ENCODE data around the gene GALNT18.

The GALNT18 gene

DNA sequence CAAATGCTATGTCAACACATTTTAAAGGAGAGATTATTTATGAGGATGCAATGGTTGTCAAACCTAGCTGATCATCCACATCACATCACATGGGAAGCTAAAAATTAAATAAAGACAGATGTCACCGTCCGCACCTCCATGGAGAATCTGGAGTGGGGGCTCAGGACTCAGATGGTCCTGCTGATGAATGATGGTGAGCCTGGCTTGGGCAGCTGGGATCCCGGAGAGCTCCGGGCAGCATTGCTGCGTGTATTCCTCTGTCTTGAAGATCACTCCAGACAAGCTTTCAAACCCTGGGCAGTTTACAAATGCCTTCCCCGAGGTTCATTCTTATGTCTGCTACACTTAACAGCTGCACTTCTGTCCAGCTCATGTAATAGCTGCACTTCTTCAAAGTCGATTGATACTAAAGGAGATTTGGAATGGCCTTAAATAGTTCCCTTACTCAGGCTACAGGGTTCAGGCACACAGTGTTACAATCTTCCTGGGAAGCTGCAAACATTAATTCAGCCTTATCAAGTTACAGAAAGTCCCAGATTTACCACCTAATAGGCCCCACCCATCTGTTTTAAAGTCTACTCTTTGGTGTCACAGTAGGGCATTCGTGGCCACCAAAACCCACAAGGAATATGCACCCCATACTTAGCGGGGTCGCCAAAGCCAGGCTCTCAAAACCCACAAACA, 234.0 kb downstream of the GALNT18 start:
- no peak for TF ChIP-seq ZNF473 (tag by site-specific recombination; IDR thresholded peaks at IDR 0.05)
- TF ChIP-seq, protein P1, sequence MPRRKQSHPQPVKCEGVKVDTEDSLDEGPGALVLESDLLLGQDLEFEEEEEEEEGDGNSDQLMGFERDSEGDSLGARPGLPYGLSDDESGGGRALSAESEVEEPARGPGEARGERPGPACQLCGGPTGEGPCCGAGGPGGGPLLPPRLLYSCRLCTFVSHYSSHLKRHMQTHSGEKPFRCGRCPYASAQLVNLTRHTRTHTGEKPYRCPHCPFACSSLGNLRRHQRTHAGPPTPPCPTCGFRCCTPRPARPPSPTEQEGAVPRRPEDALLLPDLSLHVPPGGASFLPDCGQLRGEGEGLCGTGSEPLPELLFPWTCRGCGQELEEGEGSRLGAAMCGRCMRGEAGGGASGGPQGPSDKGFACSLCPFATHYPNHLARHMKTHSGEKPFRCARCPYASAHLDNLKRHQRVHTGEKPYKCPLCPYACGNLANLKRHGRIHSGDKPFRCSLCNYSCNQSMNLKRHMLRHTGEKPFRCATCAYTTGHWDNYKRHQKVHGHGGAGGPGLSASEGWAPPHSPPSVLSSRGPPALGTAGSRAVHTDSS (tag by site-specific recombination; IDR thresholded peaks at IDR 0.05): no peak
- TF ChIP-seq ZNF843 (tag by site-specific recombination; IDR thresholded peaks at IDR 0.05): no peak
- TF ChIP-seq ZNF624 (tag by site-specific recombination; IDR thresholded peaks at IDR 0.05): no peak
- no peak for TF ChIP-seq KLF16 (tag by site-specific recombination; IDR thresholded peaks at IDR 0.05)
- TF ChIP-seq HIC1 (tag by site-specific recombination; IDR thresholded peaks at IDR 0.05): no peak
- TF ChIP-seq ZNF670 (tag by site-specific recombination; IDR thresholded peaks at IDR 0.05; ENCODE audit: low read depth): no peak
- TF ChIP-seq, protein P2, sequence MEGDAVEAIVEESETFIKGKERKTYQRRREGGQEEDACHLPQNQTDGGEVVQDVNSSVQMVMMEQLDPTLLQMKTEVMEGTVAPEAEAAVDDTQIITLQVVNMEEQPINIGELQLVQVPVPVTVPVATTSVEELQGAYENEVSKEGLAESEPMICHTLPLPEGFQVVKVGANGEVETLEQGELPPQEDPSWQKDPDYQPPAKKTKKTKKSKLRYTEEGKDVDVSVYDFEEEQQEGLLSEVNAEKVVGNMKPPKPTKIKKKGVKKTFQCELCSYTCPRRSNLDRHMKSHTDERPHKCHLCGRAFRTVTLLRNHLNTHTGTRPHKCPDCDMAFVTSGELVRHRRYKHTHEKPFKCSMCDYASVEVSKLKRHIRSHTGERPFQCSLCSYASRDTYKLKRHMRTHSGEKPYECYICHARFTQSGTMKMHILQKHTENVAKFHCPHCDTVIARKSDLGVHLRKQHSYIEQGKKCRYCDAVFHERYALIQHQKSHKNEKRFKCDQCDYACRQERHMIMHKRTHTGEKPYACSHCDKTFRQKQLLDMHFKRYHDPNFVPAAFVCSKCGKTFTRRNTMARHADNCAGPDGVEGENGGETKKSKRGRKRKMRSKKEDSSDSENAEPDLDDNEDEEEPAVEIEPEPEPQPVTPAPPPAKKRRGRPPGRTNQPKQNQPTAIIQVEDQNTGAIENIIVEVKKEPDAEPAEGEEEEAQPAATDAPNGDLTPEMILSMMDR (tag by site-specific recombination; IDR thresholded peaks at IDR 0.05): no peak
- TF ChIP-seq MEIS1 (CRISPR knock-in tag; IDR thresholded peaks at IDR 0.05; ENCODE audit: borderline replicate concordance): no peak
- TF ChIP-seq, protein P3, sequence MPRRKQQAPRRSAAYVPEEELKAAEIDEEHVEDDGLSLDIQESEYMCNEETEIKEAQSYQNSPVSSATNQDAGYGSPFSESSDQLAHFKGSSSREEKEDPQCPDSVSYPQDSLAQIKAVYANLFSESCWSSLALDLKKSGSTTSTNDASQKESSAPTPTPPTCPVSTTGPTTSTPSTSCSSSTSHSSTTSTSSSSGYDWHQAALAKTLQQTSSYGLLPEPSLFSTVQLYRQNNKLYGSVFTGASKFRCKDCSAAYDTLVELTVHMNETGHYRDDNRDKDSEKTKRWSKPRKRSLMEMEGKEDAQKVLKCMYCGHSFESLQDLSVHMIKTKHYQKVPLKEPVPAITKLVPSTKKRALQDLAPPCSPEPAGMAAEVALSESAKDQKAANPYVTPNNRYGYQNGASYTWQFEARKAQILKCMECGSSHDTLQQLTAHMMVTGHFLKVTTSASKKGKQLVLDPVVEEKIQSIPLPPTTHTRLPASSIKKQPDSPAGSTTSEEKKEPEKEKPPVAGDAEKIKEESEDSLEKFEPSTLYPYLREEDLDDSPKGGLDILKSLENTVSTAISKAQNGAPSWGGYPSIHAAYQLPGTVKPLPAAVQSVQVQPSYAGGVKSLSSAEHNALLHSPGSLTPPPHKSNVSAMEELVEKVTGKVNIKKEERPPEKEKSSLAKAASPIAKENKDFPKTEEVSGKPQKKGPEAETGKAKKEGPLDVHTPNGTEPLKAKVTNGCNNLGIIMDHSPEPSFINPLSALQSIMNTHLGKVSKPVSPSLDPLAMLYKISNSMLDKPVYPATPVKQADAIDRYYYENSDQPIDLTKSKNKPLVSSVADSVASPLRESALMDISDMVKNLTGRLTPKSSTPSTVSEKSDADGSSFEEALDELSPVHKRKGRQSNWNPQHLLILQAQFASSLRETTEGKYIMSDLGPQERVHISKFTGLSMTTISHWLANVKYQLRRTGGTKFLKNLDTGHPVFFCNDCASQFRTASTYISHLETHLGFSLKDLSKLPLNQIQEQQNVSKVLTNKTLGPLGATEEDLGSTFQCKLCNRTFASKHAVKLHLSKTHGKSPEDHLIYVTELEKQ (tag by site-specific recombination; IDR thresholded peaks at IDR 0.05; ENCODE audit: borderline replicate concordance): no peak
- no peak for TF ChIP-seq ZNF146 (tag by site-specific recombination; IDR thresholded peaks at IDR 0.05)
- no peak for TF ChIP-seq ZNF26 (tag by site-specific recombination; IDR thresholded peaks at IDR 0.05)
- CTCF ChIA-PET: interaction anchor here (0.5 kb wide), 1 partner anchor 12 kb away, joined by 3 read pairs; no protein-coding TSS in a partner anchor

GRCh38 chr11:11387207-11387606, 234.6 kb downstream of the GALNT18 start:
- ChIA-PET POLR2A (no interaction called here), CTCF (no interaction called here)
- H3K4me3 ChIP-seq (ENCODE audit: low read depth, low read length): no peak overlapping the region
- no peaks in the 10 kb centered on the region for H3K9me3 ChIP-seq (ENCODE audit: control insufficient read depth, insufficient read depth, low read depth, low read length)
- H3K27ac ChIP-seq (ENCODE audit: extremely low read depth, low read depth, low read length): no peak overlapping the region
- H3K4me1 ChIP-seq (ENCODE audit: control insufficient read depth, insufficient read depth, low read length): peaks cover 3% of the 10 kb centered on the region; the same call in 1 of the 2 replicates
- no peaks in the 10 kb centered on the region for H3K36me3 ChIP-seq (ENCODE audit: control insufficient read depth in 2 of 2, insufficient read depth in 1 of 2, low read length in 2 of 2)
- TF ChIP-seq ZNF837 (tag by site-specific recombination; IDR thresholded peaks at IDR 0.05): no peak
- no peak for TF ChIP-seq ZNF555 (tag by site-specific recombination; conservative IDR thresholded peaks at IDR 0.05)
- TF ChIP-seq ZNF266 (tag by site-specific recombination; IDR thresholded peaks at IDR 0.05; ENCODE audit: low read depth): no peak
- no peak for TF ChIP-seq HOXD13 (CRISPR knock-in tag; IDR thresholded peaks at IDR 0.05; ENCODE audit: borderline replicate concordance)
- no peak for TF ChIP-seq REST (tag by site-specific recombination; IDR thresholded peaks at IDR 0.05)
- TF ChIP-seq ZNF221 (tag by site-specific recombination; IDR thresholded peaks at IDR 0.05; ENCODE audit: borderline replicate concordance): no peak
- TF ChIP-seq SP2 (tag by site-specific recombination; IDR thresholded peaks at IDR 0.05): no peak
- TF ChIP-seq SCRT2 (tag by site-specific recombination; IDR thresholded peaks at IDR 0.05): no peak

More for the DNA sequence above, 234.0 kb downstream of the GALNT18 start:
- Histone ChIP-seq H3K4me3 (ENCODE audit: low read depth, low read length) (no peak overlapping the region), H3K36me3 (ENCODE audit: control insufficient read depth in 2 of 2, insufficient read depth in 1 of 2, low read length in 2 of 2) (no peaks in the 10 kb centered on the region), H3K9me3 (ENCODE audit: control insufficient read depth, insufficient read depth, low read depth, low read length) (no peaks in the 10 kb centered on the region), H3K27ac (ENCODE audit: extremely low read depth, low read depth, low read length) (no peak overlapping the region), H3K4me1 (ENCODE audit: control insufficient read depth, insufficient read depth, low read length) (peaks cover 3% of the 10 kb centered on the region; the same call in 1 of the 2 replicates)
- POLR2A ChIA-PET: no interaction called here
